ENCODE data around the gene ADAMTS3. TPM values are rescaled to one million over a fixed set of nuclear protein-coding genes. Genes with fewer than 3 reads are reported as not detected.

Gene ADAMTS3
- total and polyA plus RNA-seq, 2 donors (not counting 3 experiments of a cell fraction or from before 2014, with no cell fraction given) = 0.37 to 1.3 TPM

GRCh38 chr4:72311291-72311690, 257.7 kb downstream of the ADAMTS3 start:
- no peaks in the 10 kb centered on the region for H3K9me3 ChIP-seq (replicated peaks; ENCODE audit: control insufficient read depth, insufficient read depth, low read length)
- no peaks in the 10 kb centered on the region for H3K9me1 ChIP-seq (replicated peaks; ENCODE audit: control insufficient read depth, extremely low read depth, insufficient read depth, low read length)
- BruUV-seq (replicated peaks) = no TSS peak
- H3K9ac ChIP-seq (replicated peaks; ENCODE audit: extremely low read depth, insufficient read depth, low read length) = no peak overlapping the region
- ChIA-PET CTCF (interaction anchor here (1.0 to 2.0 kb wide), 3 partner anchors 10 to 16 kb away, joined by 4 to 23 read pairs (median 5); no protein-coding TSS in a partner anchor), POLR2A (no interaction called here)
- no peaks in the 10 kb centered on the region for H3K79me2 ChIP-seq (ENCODE audit: control insufficient read depth, insufficient read depth, low read length)
- intact Hi-C loops (cut with micrococcal nuclease) = no loop called here
- FAIRE-seq = no peak
- DNase-seq (ENCODE audit: low read depth, low spot score) = no peak
- dilution Hi-C loops (cut with MboI; ENCODE audit: extremely low pct_ligation_motif_present, low sequenced_read_pairs) = no loop called here
- H3K4me1 ChIP-seq (ENCODE audit: control insufficient read depth, extremely low read depth, insufficient read depth, low read length) = peaks cover 13% of the 10 kb centered on the region
- no peaks in the 10 kb centered on the region for H3K36me3 ChIP-seq (ENCODE audit: control insufficient read depth in 2 of 2, extremely low read depth in 1 of 2, insufficient read depth in 2 of 2, low read length in 2 of 2)
- no peaks in the 10 kb centered on the region for H4K20me1 ChIP-seq (replicated peaks; ENCODE audit: control insufficient read depth, extremely low read depth, insufficient read depth, low read length)
- H3K4me3 ChIP-seq (replicated peaks in 1 of 3; ENCODE audit: insufficient read depth in 1 of 3, low read depth in 1 of 3, low read length in 3 of 3) = no peak overlapping the region
- no peak for TF ChIP-seq MAX (IDR thresholded peaks at IDR 0.05; ENCODE audit: insufficient read depth, insufficient read length)
- TF ChIP-seq POLR2A (IDR thresholded peaks at IDR 0.05; ENCODE audit: low read depth, low read length) = no peak
- TF ChIP-seq, protein P1, sequence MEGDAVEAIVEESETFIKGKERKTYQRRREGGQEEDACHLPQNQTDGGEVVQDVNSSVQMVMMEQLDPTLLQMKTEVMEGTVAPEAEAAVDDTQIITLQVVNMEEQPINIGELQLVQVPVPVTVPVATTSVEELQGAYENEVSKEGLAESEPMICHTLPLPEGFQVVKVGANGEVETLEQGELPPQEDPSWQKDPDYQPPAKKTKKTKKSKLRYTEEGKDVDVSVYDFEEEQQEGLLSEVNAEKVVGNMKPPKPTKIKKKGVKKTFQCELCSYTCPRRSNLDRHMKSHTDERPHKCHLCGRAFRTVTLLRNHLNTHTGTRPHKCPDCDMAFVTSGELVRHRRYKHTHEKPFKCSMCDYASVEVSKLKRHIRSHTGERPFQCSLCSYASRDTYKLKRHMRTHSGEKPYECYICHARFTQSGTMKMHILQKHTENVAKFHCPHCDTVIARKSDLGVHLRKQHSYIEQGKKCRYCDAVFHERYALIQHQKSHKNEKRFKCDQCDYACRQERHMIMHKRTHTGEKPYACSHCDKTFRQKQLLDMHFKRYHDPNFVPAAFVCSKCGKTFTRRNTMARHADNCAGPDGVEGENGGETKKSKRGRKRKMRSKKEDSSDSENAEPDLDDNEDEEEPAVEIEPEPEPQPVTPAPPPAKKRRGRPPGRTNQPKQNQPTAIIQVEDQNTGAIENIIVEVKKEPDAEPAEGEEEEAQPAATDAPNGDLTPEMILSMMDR (IDR thresholded peaks at IDR 0.05; ENCODE audit: extremely low read depth in 1 of 2, insufficient read depth in 1 of 2, low read depth in 1 of 2, low read length in 2 of 2) = no peak
- TF ChIP-seq FOS (IDR thresholded peaks at IDR 0.05; ENCODE audit: borderline replicate concordance, insufficient read depth, low read length) = no peak
- no peak for TF ChIP-seq JUN (IDR thresholded peaks at IDR 0.05; ENCODE audit: borderline replicate concordance, insufficient read depth, insufficient read length, low read depth)
- no peak for TF ChIP-seq POLR2AphosphoS5 (IDR thresholded peaks at IDR 0.05; ENCODE audit: insufficient read depth, low read depth, low read length)
- no peak overlapping the region for H2AFZ ChIP-seq (ENCODE audit: low read depth, low read length)
- H3K27me3 ChIP-seq (ENCODE audit: control insufficient read depth in 2 of 2, insufficient read depth in 2 of 2, low read length in 2 of 2) = no peaks in the 10 kb centered on the region
- no peak overlapping the region for H3K4me2 ChIP-seq (ENCODE audit: insufficient read depth, low read length)
- H3K27ac ChIP-seq (ENCODE audit: insufficient read depth, low read depth, low read length) = no peak overlapping the region
